CD4-positive, alpha-beta memory T cell (primary cell): ENCODE results near the gene RIPOR3. TPM values are rescaled to one million over a fixed set of nuclear protein-coding genes. Genes with fewer than 3 reads are reported as not detected.

Experiments used
- CTCF ChIA-PET: fragments of 350-600 bp; sonication (Branson Sonifier 250); formaldehyde crosslinking; loops from one replicate; lab custom pipeline; 2021; ENCODE audit warnings: inconsistent platforms; ENCODE audit not compliant: partially characterized antibody; lab: Charles Lee
- POLR2A ChIA-PET: fragments of 350-600 bp; sonication (Branson Sonifier 250); formaldehyde crosslinking; loops from one replicate; lab custom pipeline; 2021; ENCODE audit not compliant: partially characterized antibody; lab: Charles Lee
- DNase-seq, 5 donors: peaks; one replicate each; pipeline versions ENCODE4 v3.0.0 to v3.0.0-alpha.2; 2020 to 2022; ENCODE audit warnings: mixed read lengths in 1 of 5
- H3K27ac ChIP-seq: one replicate; pipeline ENCODE4 v1.7.0; 2013; ENCODE audit warnings: low read depth, low read length
- H3K27me3 ChIP-seq: 2 replicates; pipeline ENCODE4 v1.7.0; 2013; ENCODE audit warnings: mild to moderate bottlenecking, low read length, moderate library complexity; ENCODE audit not compliant: insufficient read depth
- H3K36me3 ChIP-seq: 2 replicates; pipeline ENCODE4 v1.7.0; 2013; ENCODE audit warnings: mild to moderate bottlenecking, low read length, moderate library complexity; ENCODE audit not compliant: insufficient read depth
- H3K4me1 ChIP-seq: 2 replicates; pipeline ENCODE4 v1.7.0; 2013; ENCODE audit warnings: mild to moderate bottlenecking, low read length, moderate library complexity; ENCODE audit not compliant: insufficient read depth
- H3K4me3 ChIP-seq, 2 donors: one replicate each; pipeline ENCODE4 v1.7.0; 2013; ENCODE audit warnings: low read length in 2 of 2, mild to moderate bottlenecking in 1 of 2
- H3K9me3 ChIP-seq, 2 donors: one replicate each; pipeline ENCODE4 v1.7.0; 2013; ENCODE audit warnings: low read length in 2 of 2, control low read depth in 1 of 2; ENCODE audit not compliant: control insufficient read depth in 1 of 2
- H3K27ac Mint-ChIP-seq, 7 donors: one replicate each; pipeline ENCODE4 v1.8.0; 2020 to 2021; ENCODE audit warnings: mixed read lengths in 7 of 7, mild to moderate bottlenecking in 6 of 7, inconsistent platforms in 3 of 7, moderate library complexity in 3 of 7
- H3K27me3 Mint-ChIP-seq, 2 donors: one replicate each; pipeline ENCODE4 v1.8.0; 2020 to 2021; ENCODE audit warnings: mixed read lengths in 2 of 2
- H3K36me3 Mint-ChIP-seq, 2 donors: one replicate each; pipeline ENCODE4 v1.8.0; 2020 to 2021; ENCODE audit warnings: mixed read lengths in 2 of 2, inconsistent platforms in 1 of 2, mild to moderate bottlenecking in 1 of 2
- H3K4me1 Mint-ChIP-seq, 4 donors: one replicate each; pipeline ENCODE4 v1.8.0; 2020 to 2021; ENCODE audit warnings: mixed read lengths in 4 of 4, mild to moderate bottlenecking in 1 of 4
- H3K4me3 Mint-ChIP-seq, 8 donors: one replicate each; pipeline ENCODE4 v1.8.0; 2020 to 2021; ENCODE audit warnings: mixed read lengths in 8 of 8, mild to moderate bottlenecking in 7 of 8, moderate library complexity in 6 of 8, inconsistent platforms in 3 of 8
- H3K9me3 Mint-ChIP-seq, 8 donors: one replicate each; pipeline ENCODE4 v1.8.0; 2020 to 2021; ENCODE audit warnings: mixed read lengths in 8 of 8, mild to moderate bottlenecking in 5 of 8, inconsistent platforms in 3 of 8, moderate library complexity in 1 of 8
- intact Hi-C: fragments of 100-400 bp; cut with micrococcal nuclease; formaldehyde crosslinking; loops from one replicate; pipeline ENCODE4 v1.15.1; 2023
- polyA plus RNA-seq, 2 donors: library from polyadenylated mRNA; unstranded; fragments of 300-500 nt; fragmentation: Illumina TruSeq; gene quantifications; one replicate each; pipeline ENCODE4 v1.2.3, GENCODE V29; 2021
- total RNA-seq, 2 experiments: library from RNA; stranded (reverse); gene quantifications; one replicate each; pipeline ENCODE4 v1.2.3, GENCODE V29; 2021

The RIPOR3 gene
- total RNA-seq: not detected
- 1 to 10 TPM in 1 of 2 donors, under 1 TPM in 1; 0.49 to 1.3 TPM for polyA plus RNA-seq

GRCh38 chr20:50690650-50691572 lies at the start of gene RIPOR3:
RIPOR3 (minus strand) TSS chr20:50691542; CDS start chr20:50691128, 414 bp downstream.
- no peak within 1 kb of the TSS for H3K4me3 ChIP-seq

GRCh38 chr20:50737352-50737751 lies 46.0 kb upstream of the RIPOR3 start:
- Histone ChIP-seq H3K9me3 (no peaks in the 10 kb centered on the region), H3K4me1 (peaks cover 12% of the 10 kb centered on the region), H3K27me3 (no peaks in the 10 kb centered on the region), H3K36me3 (peaks cover 4% of the 10 kb centered on the region), H3K27ac (no peak overlapping the region), H3K4me3 (no peak overlapping the region)
- DNase-seq: no peak
- Mint-ChIP-seq H3K4me1 (peaks cover 18 to 31% (median 25%) of the 10 kb centered on the region in 4 donors), H3K9me3 (no peaks in the 10 kb centered on the region), H3K27me3 (no peaks in the 10 kb centered on the region), H3K27ac (peak overlapping the region in 2 of 7 donors; percentile 1 to 62), H3K4me3 (no peak overlapping the region), H3K36me3 (peaks cover 0 to 21% of the 10 kb centered on the region in 2 donors)
- intact Hi-C loops: no loop called here
- POLR2A ChIA-PET: interaction anchor here (0.6 kb wide), 1 partner anchor 222 kb away, joined by 3 read pairs; the partner anchor contains the start of gene MOCS3
- CTCF ChIA-PET: interaction anchor here (1.2 to 1.5 kb wide), 2 partner anchors 8 to 12 kb away, joined by 3 to 10 read pairs; no protein-coding TSS in a partner anchor

More at GRCh38 chr20:50690650-50691572, at the start of gene RIPOR3:
- Mint-ChIP-seq H3K27me3 (peaks cover 33 to 44% of the 10 kb centered on the region in 2 donors), H3K4me1 (peaks cover 0 to 7% (median 4%) of the 10 kb centered on the region in 4 donors), H3K4me3 (peak within 1 kb of the TSS in 4 of 8 donors; percentile 16 to 63 (median 52)), H3K36me3 (no peaks in the 10 kb centered on the region), H3K9me3 (no peaks in the 10 kb centered on the region), H3K27ac (no peak within 1 kb of the TSS)
- ChIA-PET CTCF (no interaction called here), POLR2A (no interaction called here)
- Histone ChIP-seq H3K36me3 (no peaks in the 10 kb centered on the region), H3K27ac (no peak within 1 kb of the TSS), H3K4me1 (no peaks in the 10 kb centered on the region), H3K27me3 (peaks cover 20% of the 10 kb centered on the region), H3K9me3 (no peaks in the 10 kb centered on the region)
- DNase-seq: no peak
- intact Hi-C loops: no loop called here

- ChIA-PET CTCF (no interaction called here), POLR2A (no interaction called here)
- H3K4me1 ChIP-seq: peaks cover 16% of the 10 kb centered on the region
- peak overlapping the region in 1 of 7 donors; percentile 8 for H3K27ac Mint-ChIP-seq
- no peaks in the 10 kb centered on the region for H3K27me3 ChIP-seq
- intact Hi-C loops: no loop called here
- peaks cover 4% of the 10 kb centered on the region for H3K36me3 ChIP-seq
- no peaks in the 10 kb centered on the region for H3K9me3 Mint-ChIP-seq
- H3K27me3 Mint-ChIP-seq: no peaks in the 10 kb centered on the region
- no peaks in the 10 kb centered on the region for H3K9me3 ChIP-seq
- H3K4me1 Mint-ChIP-seq: peaks cover 21 to 37% (median 26%) of the 10 kb centered on the region in 4 donors
- peaks cover 0 to 17% of the 10 kb centered on the region in 2 donors for H3K36me3 Mint-ChIP-seq
- DNase-seq: no peak
- H3K4me3 ChIP-seq: no peak overlapping the region
- peak overlapping the region in 1 of 8 donors; percentile 38 for H3K4me3 Mint-ChIP-seq
- H3K27ac ChIP-seq: no peak overlapping the region
These were observed 44.5 kb upstream of the RIPOR3 start for GRCh38 chr20:50735813-50736212.

GRCh38 chr20:50734730-50735679 lies 43.7 kb upstream of the RIPOR3 start:
- intact Hi-C loops: no loop called here
- ChIA-PET POLR2A (no interaction called here), CTCF (no interaction called here)
- Histone ChIP-seq H3K9me3 (no peaks in the 10 kb centered on the region), H3K27ac (no peak overlapping the region), H3K4me1 (peaks cover 21% of the 10 kb centered on the region), H3K27me3 (no peaks in the 10 kb centered on the region), H3K4me3 (no peak overlapping the region), H3K36me3 (peaks cover 4% of the 10 kb centered on the region)
- Mint-ChIP-seq H3K36me3 (peaks cover 0 to 17% of the 10 kb centered on the region in 2 donors), H3K4me1 (peaks cover 20 to 37% (median 28%) of the 10 kb centered on the region in 4 donors), H3K27ac (no peak overlapping the region), H3K4me3 (peak overlapping the region in 1 of 8 donors; percentile 56), H3K27me3 (no peaks in the 10 kb centered on the region), H3K9me3 (no peaks in the 10 kb centered on the region)
- no peak for DNase-seq

GRCh38 chr20:50733644-50734349 lies 42.5 kb upstream of the RIPOR3 start:
- peaks cover 0 to 2% (median 0%) of the 10 kb centered on the region in 8 donors for H3K9me3 Mint-ChIP-seq
- CTCF ChIA-PET: interaction anchor here (1.0 to 5.2 kb wide), 2 partner anchors 16 to 61 kb away, joined by 3 to 35 read pairs; partner anchors contain the start of gene BCAS4

More at GRCh38 chr20:50733644-50734349, 42.5 kb upstream of the RIPOR3 start:
- POLR2A ChIA-PET: no interaction called here
- Histone ChIP-seq H3K9me3 (no peaks in the 10 kb centered on the region), H3K27me3 (no peaks in the 10 kb centered on the region), H3K27ac (no peak overlapping the region), H3K36me3 (peaks cover 4% of the 10 kb centered on the region), H3K4me3 (no peak overlapping the region), H3K4me1 (peaks cover 21% of the 10 kb centered on the region)
- Mint-ChIP-seq H3K4me1 (peaks cover 20 to 37% (median 24%) of the 10 kb centered on the region in 4 donors), H3K27ac (peak overlapping the region in 2 of 7 donors; percentile 24 to 37), H3K4me3 (peak overlapping the region in 5 of 8 donors; percentile 31 to 71 (median 36)), H3K36me3 (peaks cover 0 to 11% of the 10 kb centered on the region in 2 donors), H3K27me3 (no peaks in the 10 kb centered on the region)
- no peak for DNase-seq
- intact Hi-C loops: no loop called here
